Caco-2 (cell line): ENCODE measurements around the gene IRS2. TPM values are rescaled to one million over a fixed set of nuclear protein-coding genes. Genes with fewer than 3 reads are reported as not detected.

ENCODE experiments used
- BruUV-seq: library from RNA; stranded (reverse); fragments of 400-500 nt; replicated peaks from 2 replicates; lab custom pipeline; 2021; lab: Mats Ljungman, UMichigan
- CTCF ChIA-PET: fragments of 300-600 bp; sonication (Branson Sonifier 250); formaldehyde crosslinking; loops from one replicate; lab custom pipeline; 2022; ENCODE audit warnings: antibody characterized with exemption; lab: Charles Lee
- POLR2A ChIA-PET: fragments of 300-600 bp; sonication (Branson Sonifier 250); formaldehyde crosslinking; loops from one replicate; lab custom pipeline; 2022; ENCODE audit warnings: antibody characterized with exemption; lab: Charles Lee
- DNase-seq, 2 experiments: peaks; one replicate each; pipeline versions ENCODE4 v3.0.0 to v3.0.0-alpha.2; 2020 to 2022
- H3K27me3 ChIP-seq: replicated peaks from 2 replicates; pipeline ENCODE4 v1.6.0; 2011; ENCODE audit warnings: low read length; ENCODE audit not compliant: control insufficient read depth, insufficient read depth
- H3K36me3 ChIP-seq: 2 replicates; pipeline ENCODE4 v1.5.1; 2011; ENCODE audit warnings: low read length; ENCODE audit not compliant: control insufficient read depth, insufficient read depth
- H3K4me1 ChIP-seq: fragments of 250-450 bp; sonication (Bioruptor Pico); 2 replicates; pipeline ENCODE4 v1.5.1; 2020; ENCODE audit warnings: mild to moderate bottlenecking
- H3K4me3 ChIP-seq: 2 replicates; pipeline ENCODE4 v1.5.1; 2011; ENCODE audit warnings: low read depth, mild to moderate bottlenecking, control low read depth, low read length
- H3K9me3 ChIP-seq: fragments of 250-450 bp; sonication (Bioruptor Pico); 2 replicates; pipeline ENCODE4 v1.5.1; 2020; ENCODE audit warnings: mild to moderate bottlenecking, moderate library complexity
- H3K27ac Mint-ChIP-seq: one replicate; pipeline ENCODE4 v1.8.0; 2022; ENCODE audit warnings: mixed read lengths; ENCODE audit not compliant: unreplicated experiment
- H3K27me3 Mint-ChIP-seq: one replicate; pipeline ENCODE4 v1.8.0; 2022; ENCODE audit warnings: mixed read lengths; ENCODE audit not compliant: insufficient read depth, unreplicated experiment
- H3K36me3 Mint-ChIP-seq: one replicate; pipeline ENCODE4 v1.8.0; 2022; ENCODE audit warnings: mild to moderate bottlenecking, mixed read lengths; ENCODE audit not compliant: insufficient read depth, unreplicated experiment
- H3K4me1 Mint-ChIP-seq: one replicate; pipeline ENCODE4 v1.8.0; 2022; ENCODE audit warnings: low read depth, mixed read lengths; ENCODE audit not compliant: unreplicated experiment
- H3K4me3 Mint-ChIP-seq: one replicate; pipeline ENCODE4 v1.8.0; 2022; ENCODE audit warnings: mild to moderate bottlenecking, moderate library complexity, mixed read lengths; ENCODE audit not compliant: unreplicated experiment
- H3K9me3 Mint-ChIP-seq: one replicate; pipeline ENCODE4 v1.8.0; 2022; ENCODE audit warnings: mixed read lengths; ENCODE audit not compliant: unreplicated experiment
- CTCF ChIP-seq, 2 experiments: fragments of 200-600 bp in 1 of 2; IDR thresholded peaks; 1 replicate in 1 of 2; 2 replicates in 1 of 2; pipeline versions ENCODE4 v1.5.1 to v1.8.0; 2011 to 2022; ENCODE audit warnings: antibody characterized with exemption in 1 of 2, control low read depth in 1 of 2, inconsistent platforms in 1 of 2, low read depth in 1 of 2, low read length in 1 of 2, mild to moderate bottlenecking in 1 of 2, moderate library complexity in 1 of 2; ENCODE audit not compliant: insufficient read depth in 1 of 2, severe bottlenecking in 1 of 2, unreplicated experiment in 1 of 2
- intact Hi-C: fragments of 100-400 bp; cut with micrococcal nuclease; formaldehyde crosslinking; loops from one replicate; pipeline ENCODE4 v1.10.0; 2022; ENCODE audit not compliant: unreplicated experiment
- total RNA-seq: library from RNA; stranded (reverse); gene quantifications from 2 replicates; pipeline ENCODE4 v1.2.3, GENCODE V29; 2022

The IRS2 gene
- total RNA-seq, 1 experiment from 2014 or later = 5.5 TPM

DNA sequence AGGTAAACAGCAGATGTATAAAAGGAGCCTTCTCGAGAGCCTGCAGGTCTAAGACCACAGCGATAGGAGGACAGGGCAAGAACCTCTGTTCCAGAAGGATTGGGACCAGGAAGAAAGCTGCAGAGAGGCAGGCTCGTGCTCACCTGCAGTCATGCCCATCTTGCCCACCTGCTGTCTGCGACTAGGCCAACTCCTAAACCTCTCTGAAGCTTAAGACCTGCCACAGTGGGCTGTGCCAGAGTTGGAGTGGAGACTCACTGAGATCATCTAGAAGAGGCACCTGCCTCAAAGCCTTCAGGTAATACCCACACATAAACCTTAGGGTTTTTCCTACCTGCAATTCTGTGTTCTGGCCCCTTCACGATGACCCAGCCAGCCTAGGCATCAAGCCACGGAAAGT lies 68.7 kb downstream of the IRS2 start:
- Histone ChIP-seq H3K27me3 (no peaks in the 10 kb centered on the region), H3K4me1 (peaks cover 3% of the 10 kb centered on the region; the same call in 1 of the 2 replicates), H3K9me3 (no peaks in the 10 kb centered on the region), H3K4me3 (no peak overlapping the region), H3K36me3 (no peaks in the 10 kb centered on the region)
- no peaks in the 10 kb centered on the region for H3K36me3 Mint-ChIP-seq
- no peak for DNase-seq
- POLR2A ChIA-PET = no interaction called here
- H3K27me3 Mint-ChIP-seq = no peaks in the 10 kb centered on the region
- no peak for TF ChIP-seq CTCF (IDR thresholded peaks at IDR 0.05; ENCODE audit: insufficient read depth in 1 of 2, low read depth in 1 of 2, low read length in 1 of 2, severe bottlenecking in 1 of 2, unreplicated experiment in 1 of 2)
- no peak overlapping the region for H3K27ac Mint-ChIP-seq
- no peaks in the 10 kb centered on the region for H3K9me3 Mint-ChIP-seq
- H3K4me3 Mint-ChIP-seq = no peak overlapping the region
- CTCF ChIA-PET = no interaction called here
- no TSS peak for BruUV-seq
- H3K4me1 Mint-ChIP-seq = no peaks in the 10 kb centered on the region
- intact Hi-C loops = no loop called here

GRCh38 chr13:109715902-109716301 lies 70.5 kb downstream of the IRS2 start:
- Mint-ChIP-seq H3K27me3 (no peaks in the 10 kb centered on the region), H3K27ac (no peak overlapping the region), H3K4me3 (no peak overlapping the region), H3K9me3 (no peaks in the 10 kb centered on the region), H3K4me1 (peaks cover 9% of the 10 kb centered on the region), H3K36me3 (no peaks in the 10 kb centered on the region)
- Histone ChIP-seq H3K36me3 (no peaks in the 10 kb centered on the region), H3K27me3 (no peaks in the 10 kb centered on the region), H3K9me3 (no peaks in the 10 kb centered on the region), H3K4me3 (no peak overlapping the region), H3K4me1 (peaks cover 13% of the 10 kb centered on the region; the same call in 1 of the 2 replicates)
- no TSS peak for BruUV-seq
- CTCF ChIA-PET = no interaction called here
- POLR2A ChIA-PET = no interaction called here
- DNase-seq = no peak
- TF ChIP-seq CTCF (IDR thresholded peaks at IDR 0.05; ENCODE audit: insufficient read depth in 1 of 2, low read depth in 1 of 2, low read length in 1 of 2, severe bottlenecking in 1 of 2, unreplicated experiment in 1 of 2) = no peak
- intact Hi-C loops = no loop called here

DNA sequence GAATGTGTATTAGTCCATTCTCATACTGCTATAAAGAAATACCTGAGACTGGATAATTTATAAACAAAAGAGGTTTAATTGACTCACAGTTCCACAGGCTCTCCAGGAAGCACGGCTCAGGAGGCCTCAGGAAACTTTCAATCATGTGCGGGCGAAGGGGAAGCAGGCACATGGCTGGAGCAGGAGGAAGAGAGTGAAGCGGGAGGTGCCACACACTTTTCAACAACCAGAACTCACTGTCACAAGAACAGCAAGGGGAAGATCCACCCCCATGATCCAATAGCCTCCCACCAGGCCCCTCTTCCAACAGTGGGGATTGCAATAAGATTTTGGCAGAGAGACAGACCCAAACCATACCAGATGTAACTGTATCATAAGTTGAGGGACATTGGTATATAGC lies 72.7 kb downstream of the IRS2 start:
- H3K9me3 ChIP-seq = no peaks in the 10 kb centered on the region
- Mint-ChIP-seq H3K27ac (no peak overlapping the region), H3K9me3 (no peaks in the 10 kb centered on the region), H3K4me1 (peaks cover 9% of the 10 kb centered on the region), H3K36me3 (no peaks in the 10 kb centered on the region), H3K27me3 (no peaks in the 10 kb centered on the region), H3K4me3 (no peak overlapping the region)
- H3K36me3 ChIP-seq = no peaks in the 10 kb centered on the region
- POLR2A ChIA-PET = no interaction called here
- DNase-seq = no peak
- intact Hi-C loops = no loop called here
- BruUV-seq = no TSS peak
- no peak for TF ChIP-seq CTCF (IDR thresholded peaks at IDR 0.05; ENCODE audit: insufficient read depth in 1 of 2, low read depth in 1 of 2, low read length in 1 of 2, severe bottlenecking in 1 of 2, unreplicated experiment in 1 of 2)
- CTCF ChIA-PET = no interaction called here
- H3K4me1 ChIP-seq = peaks cover 13% of the 10 kb centered on the region; the same call in 1 of the 2 replicates
- H3K27me3 ChIP-seq = no peaks in the 10 kb centered on the region
- H3K4me3 ChIP-seq = no peak overlapping the region
